WTC11 (cell line): ENCODE measurements around the gene DCTPP1. TPM values are rescaled to one million over a fixed set of nuclear protein-coding genes. Genes with fewer than 3 reads are reported as not detected.
A peak's percentile ranks its signal among the peaks of the same experiment; 100 is the strongest.

Source experiments
- ATAC-seq: fragments of 200-7000 bp; cut with Tn5 transposase; 2 replicates; pipeline ENCODE4 v1.10.0; 2021; ENCODE audit warnings: mild to moderate bottlenecking, moderate library complexity
- CTCF ChIA-PET: fragments of 300-600 bp; sonication (Branson Sonifier 250); formaldehyde crosslinking; loops from one replicate; lab custom pipeline; 2021; ENCODE audit warnings: antibody characterized with exemption; lab: Charles Lee
- POLR2A ChIA-PET: fragments of 350-600 bp; sonication (Branson Sonifier 250); formaldehyde crosslinking; loops from one replicate; lab custom pipeline; 2021; ENCODE audit warnings: antibody characterized with exemption; lab: Charles Lee
- DNase-seq: peaks from one replicate; pipeline ENCODE4 v3.0.0; 2021; ENCODE audit warnings: low spot score
- H3K27ac Mint-ChIP-seq: 2 replicates; pipeline ENCODE4 v1.8.0; 2021; ENCODE audit warnings: mixed read lengths
- H3K27me3 Mint-ChIP-seq: 2 replicates; pipeline ENCODE4 v1.8.0; 2021; ENCODE audit warnings: low read depth, mild to moderate bottlenecking, moderate library complexity, mixed read lengths
- H3K36me3 Mint-ChIP-seq: 2 replicates; pipeline ENCODE4 v1.8.0; 2021; ENCODE audit warnings: mixed read lengths
- H3K4me1 Mint-ChIP-seq: 2 replicates; pipeline ENCODE4 v1.8.0; 2022; ENCODE audit warnings: mixed read lengths
- H3K4me3 Mint-ChIP-seq: 2 replicates; pipeline ENCODE4 v1.8.0; 2021; ENCODE audit warnings: mild to moderate bottlenecking, moderate library complexity, mixed read lengths
- H3K9me3 Mint-ChIP-seq: 2 replicates; pipeline ENCODE4 v1.8.0; 2021; ENCODE audit warnings: mixed read lengths
- CBFB ChIP-seq: sonication (generic); formaldehyde crosslinking; IDR thresholded peaks from 2 replicates; pipeline ENCODE4 v1.8.1; 2022; ENCODE audit warnings: mild to moderate bottlenecking, low read depth, missing genetic modification reagents
- CREB1 ChIP-seq: sonication (generic); formaldehyde crosslinking; IDR thresholded peaks from 2 replicates; pipeline ENCODE4 v1.8.0; 2023; ENCODE audit warnings: mild to moderate bottlenecking, missing genetic modification reagents
- ELF4 ChIP-seq: sonication (generic); formaldehyde crosslinking; IDR thresholded peaks from 2 replicates; pipeline ENCODE4 v1.8.1; 2022; ENCODE audit warnings: low read depth, mild to moderate bottlenecking, moderate library complexity, missing genetic modification reagents
- ESRRA ChIP-seq: sonication (generic); formaldehyde crosslinking; IDR thresholded peaks from 2 replicates; pipeline ENCODE4 v1.8.1; 2022; ENCODE audit warnings: mild to moderate bottlenecking, missing genetic modification reagents, borderline replicate concordance
- FOXK1 ChIP-seq: sonication (generic); formaldehyde crosslinking; IDR thresholded peaks from 2 replicates; pipeline ENCODE4 v1.8.0; 2022; ENCODE audit warnings: mild to moderate bottlenecking, moderate library complexity, missing genetic modification reagents
- GRHL2 ChIP-seq: fragments of 250-450 bp; sonication (Bioruptor Pico); IDR thresholded peaks from 2 replicates; pipeline ENCODE4 v1.8.0; 2022; ENCODE audit warnings: mild to moderate bottlenecking, moderate library complexity; ENCODE audit not compliant: insufficient replicate concordance, severe bottlenecking
- KAT7 ChIP-seq: sonication (generic); formaldehyde crosslinking; IDR thresholded peaks from 2 replicates; pipeline ENCODE4 v1.8.1; 2023; ENCODE audit warnings: missing genetic modification reagents, mild to moderate bottlenecking, borderline replicate concordance
- NFYB ChIP-seq: sonication (generic); formaldehyde crosslinking; conservative IDR thresholded peaks from 2 replicates; pipeline ENCODE4 v1.8.0; 2022; ENCODE audit warnings: low read depth, missing genetic modification reagents
- PRRX2 ChIP-seq: fragments of 250-450 bp; sonication (Bioruptor Pico); IDR thresholded peaks from 2 replicates; pipeline ENCODE4 v1.8.0; 2021; ENCODE audit warnings: mild to moderate bottlenecking
- RELA ChIP-seq: sonication (generic); formaldehyde crosslinking; IDR thresholded peaks from 2 replicates; pipeline ENCODE4 v1.8.1; 2022; ENCODE audit warnings: missing genetic modification reagents, mild to moderate bottlenecking, borderline replicate concordance
- SMAD4 ChIP-seq: sonication (generic); formaldehyde crosslinking; IDR thresholded peaks from 2 replicates; pipeline ENCODE4 v1.8.0; 2022; ENCODE audit warnings: mild to moderate bottlenecking, missing genetic modification reagents
- TEAD4 ChIP-seq: sonication (generic); formaldehyde crosslinking; IDR thresholded peaks from 2 replicates; pipeline ENCODE4 v1.8.0; 2022; ENCODE audit warnings: mild to moderate bottlenecking, missing genetic modification reagents
- ZNF219 ChIP-seq: sonication (generic); formaldehyde crosslinking; IDR thresholded peaks from 2 replicates; pipeline ENCODE4 v1.8.0; 2023; ENCODE audit warnings: missing genetic modification reagents, mild to moderate bottlenecking, borderline replicate concordance
- ZNF317 ChIP-seq: sonication (generic); formaldehyde crosslinking; IDR thresholded peaks from 2 replicates; pipeline ENCODE4 v1.8.1; 2023; ENCODE audit warnings: low read depth, mild to moderate bottlenecking, moderate library complexity, missing genetic modification reagents, borderline replicate concordance
- ZNF396 ChIP-seq: fragments of 250-450 bp; sonication (Bioruptor Pico); IDR thresholded peaks from 2 replicates; pipeline ENCODE4 v1.8.0; 2021; ENCODE audit warnings: mild to moderate bottlenecking, moderate library complexity, borderline replicate concordance
- ZNF512 ChIP-seq: sonication (generic); formaldehyde crosslinking; IDR thresholded peaks from 2 replicates; pipeline ENCODE4 v1.8.1; 2022; ENCODE audit warnings: missing genetic modification reagents, borderline replicate concordance
- total RNA-seq: library from RNA; stranded (reverse); gene quantifications from 3 replicates; pipeline ENCODE4 v1.2.3, GENCODE V29; 2021
- TF ChIP-seq, protein P1 (sequence below): sonication (generic); formaldehyde crosslinking; IDR thresholded peaks from 2 replicates; pipeline ENCODE4 v1.8.0; 2022; ENCODE audit warnings: mild to moderate bottlenecking, missing genetic modification reagents
- TF ChIP-seq, protein P2 (sequence below): sonication (generic); formaldehyde crosslinking; IDR thresholded peaks from 2 replicates; pipeline ENCODE4 v1.8.0; 2022; ENCODE audit warnings: mild to moderate bottlenecking, missing genetic modification reagents

Gene DCTPP1
- total RNA-seq, 1 experiment from 2014 or later, result 70.5 TPM

- TF ChIP-seq ESRRA (CRISPR knock-in tag) (no peak), CBFB (CRISPR knock-in tag) (no peak)
Measured at GRCh38 chr16:30381291-30382041, 48.4 kb downstream of the DCTPP1 start (continued).

DNA sequence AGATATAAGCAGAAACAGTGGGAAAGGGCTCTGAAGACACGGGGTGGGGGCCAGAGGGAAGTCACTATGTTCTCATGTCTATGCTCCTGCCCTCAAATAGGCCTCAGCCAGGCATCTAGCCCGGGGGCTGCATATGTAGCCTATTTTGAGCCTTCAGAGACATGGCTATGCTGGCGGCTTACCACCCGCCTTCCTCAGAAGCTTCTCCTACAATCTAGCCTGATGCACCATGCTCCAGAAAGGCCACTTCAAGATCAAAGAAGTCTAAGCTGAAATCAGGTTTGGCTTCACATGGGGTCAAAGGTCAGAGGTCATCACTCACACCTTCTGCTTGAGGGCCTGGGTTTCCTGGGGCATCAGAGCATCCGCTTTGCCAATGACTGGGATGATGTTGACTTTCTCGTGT, 49.0 kb downstream of the DCTPP1 start:
- TF ChIP-seq FOXK1 (CRISPR knock-in tag) (no peak), KAT7 (CRISPR knock-in tag) (no peak), PRRX2 (CRISPR knock-in tag) (no peak), ZNF317 (CRISPR knock-in tag) (no peak)
- Mint-ChIP-seq H3K4me3 (no peak overlapping the region), H3K9me3 (no peaks in the 10 kb centered on the region), H3K4me1 (peaks cover 9% of the 10 kb centered on the region), H3K36me3 (0 out of 2 replicates have a peak, but pooled peaks cover 2% of the 10 kb centered on the region), H3K27ac (no peak overlapping the region), H3K27me3 (peaks cover 13% of the 10 kb centered on the region)
- CTCF ChIA-PET, result no interaction called here
- ATAC-seq (no peak), DNase-seq (no peak)
- POLR2A ChIA-PET, result no interaction called here

- ATAC-seq (no peak), DNase-seq (no peak)
- TF ChIP-seq ESRRA (CRISPR knock-in tag) (no peak), ZNF396 (CRISPR knock-in tag) (no peak), GRHL2 (CRISPR knock-in tag) (no peak), RELA (CRISPR knock-in tag) (no peak), ZNF512 (no peak), TEAD4 (no peak), ELF4 (CRISPR knock-in tag) (no peak), NFYB (CRISPR knock-in tag) (no peak), ZNF219 (CRISPR knock-in tag) (no peak), SMAD4 (CRISPR knock-in tag) (no peak), CREB1 (CRISPR knock-in tag) (no peak)
- TF ChIP-seq, protein P1, sequence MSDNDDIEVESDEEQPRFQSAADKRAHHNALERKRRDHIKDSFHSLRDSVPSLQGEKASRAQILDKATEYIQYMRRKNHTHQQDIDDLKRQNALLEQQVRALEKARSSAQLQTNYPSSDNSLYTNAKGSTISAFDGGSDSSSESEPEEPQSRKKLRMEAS (CRISPR knock-in tag), result no peak
- TF ChIP-seq, protein P2, sequence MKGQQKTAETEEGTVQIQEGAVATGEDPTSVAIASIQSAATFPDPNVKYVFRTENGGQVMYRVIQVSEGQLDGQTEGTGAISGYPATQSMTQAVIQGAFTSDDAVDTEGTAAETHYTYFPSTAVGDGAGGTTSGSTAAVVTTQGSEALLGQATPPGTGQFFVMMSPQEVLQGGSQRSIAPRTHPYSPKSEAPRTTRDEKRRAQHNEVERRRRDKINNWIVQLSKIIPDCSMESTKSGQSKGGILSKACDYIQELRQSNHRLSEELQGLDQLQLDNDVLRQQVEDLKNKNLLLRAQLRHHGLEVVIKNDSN, result no peak
- ChIA-PET POLR2A (no interaction called here), CTCF (no interaction called here)
- peak overlapping the region; percentile 96 for H3K4me3 Mint-ChIP-seq
- 0 out of 2 replicates have a peak, but pooled peaks cover 2% of the 10 kb centered on the region for H3K36me3 Mint-ChIP-seq
- peaks cover 14% of the 10 kb centered on the region for H3K4me1 Mint-ChIP-seq
- H3K27me3 Mint-ChIP-seq, result peaks cover 8% of the 10 kb centered on the region
- H3K9me3 Mint-ChIP-seq, result no peaks in the 10 kb centered on the region
- H3K27ac Mint-ChIP-seq, result peak overlapping the region; percentile 46
Measured at GRCh38 chr16:30380072-30380802, 49.6 kb downstream of the DCTPP1 start.
